Hepatocyte (in vitro differentiated cells): ENCODE results near the gene ZNF333.

Source experiments
- CTCF ChIP-seq: fragments of 200-600 bp; sonication (generic); IDR thresholded peaks from 2 replicates; pipeline ENCODE4 v1.5.1; 2016; ENCODE audit warnings: antibody characterized with exemption, mild to moderate bottlenecking; ENCODE audit not compliant: poor library complexity
- EZH2 ChIP-seq: fragments of 200-600 bp; sonication (generic); IDR thresholded peaks from 2 replicates; pipeline ENCODE4 v1.6.1; 2016; ENCODE audit warnings: antibody characterized with exemption, mild to moderate bottlenecking, borderline replicate concordance

- TF ChIP-seq CTCF (no peak), EZH2 (no peak)
These were observed 78.2 kb downstream of the ZNF333 start for GRCh38 chr19:14768001-14768400.
